HG02610 (cell line): ENCODE results near the gene ZNF423.

ENCODE experiments used
- ATAC-seq: cut with Tn5 transposase; IDR thresholded peaks from one replicate; pipeline ENCODE4 v1.9.1; 2021; ENCODE audit warnings: mild to moderate bottlenecking, moderate library complexity; ENCODE audit not compliant: unreplicated experiment

Gene ZNF423

GRCh38 chr16:49543631-49543946, 312.3 kb downstream of the ZNF423 start:
- ATAC-seq = no peak

GRCh38 chr16:49542946-49543630, 312.8 kb downstream of the ZNF423 start:
- no peak for ATAC-seq

- ATAC-seq = no peak
Observed at GRCh38 chr16:49542391-49542891, 313.5 kb downstream of the ZNF423 start.

GRCh38 chr16:49540836-49541235, 315.1 kb downstream of the ZNF423 start:
- ATAC-seq = no peak

GRCh38 chr16:49539758-49540157, 316.2 kb downstream of the ZNF423 start:
- ATAC-seq = no peak

- no peak for ATAC-seq
Observed at GRCh38 chr16:49537924-49538459, 317.9 kb downstream of the ZNF423 start.

GRCh38 chr16:49534901-49535610, 320.9 kb downstream of the ZNF423 start:
- ATAC-seq = no peak

- ATAC-seq = no peak
Observed at GRCh38 chr16:49533422-49533821, 322.5 kb downstream of the ZNF423 start.

- no peak for ATAC-seq
Observed at GRCh38 chr16:49532873-49533272, 323.0 kb downstream of the ZNF423 start.

- no peak for ATAC-seq
Observed at GRCh38 chr16:49531931-49532840, 323.7 kb downstream of the ZNF423 start.

- ATAC-seq = no peak
Observed at GRCh38 chr16:49531425-49531824, 324.5 kb downstream of the ZNF423 start.

- no peak for ATAC-seq
Observed at GRCh38 chr16:49530427-49530970, 325.4 kb downstream of the ZNF423 start.

GRCh38 chr16:49529411-49530045, 326.4 kb downstream of the ZNF423 start:
- no peak for ATAC-seq

- ATAC-seq = no peak
Observed at GRCh38 chr16:49528866-49529288, 327.0 kb downstream of the ZNF423 start.

GRCh38 chr16:49528060-49528865, 327.6 kb downstream of the ZNF423 start:
- no peak for ATAC-seq

GRCh38 chr16:49527611-49528010, 328.3 kb downstream of the ZNF423 start:
- ATAC-seq = no peak

GRCh38 chr16:49526860-49527365, 329.0 kb downstream of the ZNF423 start:
- no peak for ATAC-seq

- ATAC-seq = no peak
Observed at GRCh38 chr16:49524947-49525315, 331.0 kb downstream of the ZNF423 start.

GRCh38 chr16:49524216-49524946, 331.5 kb downstream of the ZNF423 start:
- ATAC-seq = no peak
